Epithelial cell of proximal tubule (primary cell): ENCODE results near the gene PCP4L1. TPM values are rescaled to one million over a fixed set of nuclear protein-coding genes. Genes with fewer than 3 reads are reported as not detected.
"Not testable (repeated sequence)": the region's sequence is repeated elsewhere in the genome, so short reads cannot be mapped to it uniquely, and the experiment has no call there.

Source experiments
- DNase-seq: peaks from one replicate; pipeline ENCODE4 v3.0.0-alpha.2; 2011; ENCODE audit warnings: low read depth
- H3K4me3 ChIP-seq: 2 replicates; pipeline ENCODE4 v1.5.1; 2011; ENCODE audit warnings: low read depth, mild to moderate bottlenecking, low read length
- total RNA-seq: library from RNA; depleted of rRNA; stranded (reverse); fragments of >200 nt; gene quantifications from 2 replicates; pipeline ENCODE4 v1.2.3, GENCODE V29; 2015
- TF ChIP-seq, protein P1 (sequence below): conservative IDR thresholded peaks from 2 replicates; pipeline ENCODE4 v1.5.1; 2012; ENCODE audit warnings: low read depth, mild to moderate bottlenecking, low read length

PCP4L1 gene
- total RNA-seq, 1 donor from 2014 or later: 0.35 TPM

DNA sequence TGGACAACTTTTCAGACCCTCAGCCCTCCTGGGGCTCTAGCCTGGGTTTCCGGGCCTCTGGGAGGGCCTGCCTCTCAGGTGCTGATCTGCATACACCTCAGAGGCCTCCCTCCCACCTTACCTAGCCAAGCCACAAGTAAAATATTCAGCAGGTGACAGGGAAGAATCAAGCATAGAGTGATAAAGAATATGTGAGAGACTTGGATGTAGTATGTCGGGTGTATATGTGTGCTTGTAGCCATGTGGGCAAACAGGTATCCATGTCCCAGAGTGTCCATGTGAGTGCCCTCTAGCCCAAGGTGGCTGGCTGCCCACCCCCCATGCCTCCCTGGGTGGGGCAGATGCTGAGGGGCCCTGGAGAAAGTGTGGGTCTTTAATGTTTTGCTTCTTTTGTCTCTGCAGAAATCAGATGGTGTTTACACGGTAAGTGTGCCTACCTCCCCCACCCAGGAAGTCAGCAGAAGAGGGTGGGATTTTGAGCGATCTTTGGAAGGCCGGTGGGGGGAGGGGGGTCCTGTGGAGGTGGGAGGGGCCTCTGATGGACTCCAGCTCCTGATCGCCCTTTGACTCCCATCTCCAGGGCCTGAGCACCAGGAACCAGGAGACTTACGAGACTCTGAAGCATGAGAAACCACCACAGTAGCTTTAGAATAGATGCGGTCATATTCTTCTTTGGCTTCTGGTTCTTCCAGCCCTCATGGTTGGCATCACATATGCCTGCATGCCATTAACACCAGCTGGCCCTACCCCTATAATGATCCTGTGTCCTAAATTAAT, 40.1 kb upstream of the PCP4L1 start:
- TF ChIP-seq, protein P1, sequence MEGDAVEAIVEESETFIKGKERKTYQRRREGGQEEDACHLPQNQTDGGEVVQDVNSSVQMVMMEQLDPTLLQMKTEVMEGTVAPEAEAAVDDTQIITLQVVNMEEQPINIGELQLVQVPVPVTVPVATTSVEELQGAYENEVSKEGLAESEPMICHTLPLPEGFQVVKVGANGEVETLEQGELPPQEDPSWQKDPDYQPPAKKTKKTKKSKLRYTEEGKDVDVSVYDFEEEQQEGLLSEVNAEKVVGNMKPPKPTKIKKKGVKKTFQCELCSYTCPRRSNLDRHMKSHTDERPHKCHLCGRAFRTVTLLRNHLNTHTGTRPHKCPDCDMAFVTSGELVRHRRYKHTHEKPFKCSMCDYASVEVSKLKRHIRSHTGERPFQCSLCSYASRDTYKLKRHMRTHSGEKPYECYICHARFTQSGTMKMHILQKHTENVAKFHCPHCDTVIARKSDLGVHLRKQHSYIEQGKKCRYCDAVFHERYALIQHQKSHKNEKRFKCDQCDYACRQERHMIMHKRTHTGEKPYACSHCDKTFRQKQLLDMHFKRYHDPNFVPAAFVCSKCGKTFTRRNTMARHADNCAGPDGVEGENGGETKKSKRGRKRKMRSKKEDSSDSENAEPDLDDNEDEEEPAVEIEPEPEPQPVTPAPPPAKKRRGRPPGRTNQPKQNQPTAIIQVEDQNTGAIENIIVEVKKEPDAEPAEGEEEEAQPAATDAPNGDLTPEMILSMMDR: no peak
- DNase-seq: no peak
- no peak overlapping the region for H3K4me3 ChIP-seq

DNA sequence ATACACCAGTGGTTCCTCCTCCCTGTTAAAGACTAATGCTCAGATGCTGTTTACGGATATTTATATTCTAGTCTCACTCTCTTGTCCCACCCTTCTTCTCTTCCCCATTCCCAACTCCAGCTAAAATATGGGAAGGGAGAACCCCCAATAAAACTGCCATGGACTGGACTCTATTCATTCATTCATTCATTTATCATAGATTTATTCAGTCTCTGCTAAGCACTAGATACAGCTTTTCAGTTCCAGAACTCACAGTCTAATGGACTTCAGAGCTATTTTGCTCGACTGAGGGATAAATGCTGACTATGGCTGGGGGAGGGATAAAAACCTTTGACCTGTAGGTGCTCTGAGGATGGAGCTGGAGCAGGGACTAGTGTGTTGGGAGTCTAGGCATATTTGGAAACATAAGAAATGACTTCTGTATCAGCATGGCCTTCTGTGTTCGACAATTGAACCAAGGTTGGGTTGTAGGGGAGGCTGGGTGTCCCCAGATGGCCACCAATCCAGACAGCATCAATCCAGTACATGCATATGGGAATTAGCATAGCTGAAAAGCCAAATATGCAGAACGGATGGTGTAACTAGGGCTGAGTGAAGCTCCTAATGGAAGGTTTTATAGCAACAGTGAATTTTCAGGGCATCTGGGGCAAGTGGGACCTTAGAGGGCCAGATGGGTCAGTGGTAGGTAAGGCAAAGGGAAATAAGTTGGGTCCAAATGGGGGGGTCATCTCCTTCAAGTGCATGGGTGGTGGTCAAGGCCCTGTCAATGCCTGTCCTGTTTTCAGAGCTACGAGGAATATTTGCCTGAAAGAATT, 39.3 kb upstream of the PCP4L1 start:
- DNase-seq: no peak
- TF ChIP-seq, protein P1: no peak
- no peak overlapping the region for H3K4me3 ChIP-seq

DNA sequence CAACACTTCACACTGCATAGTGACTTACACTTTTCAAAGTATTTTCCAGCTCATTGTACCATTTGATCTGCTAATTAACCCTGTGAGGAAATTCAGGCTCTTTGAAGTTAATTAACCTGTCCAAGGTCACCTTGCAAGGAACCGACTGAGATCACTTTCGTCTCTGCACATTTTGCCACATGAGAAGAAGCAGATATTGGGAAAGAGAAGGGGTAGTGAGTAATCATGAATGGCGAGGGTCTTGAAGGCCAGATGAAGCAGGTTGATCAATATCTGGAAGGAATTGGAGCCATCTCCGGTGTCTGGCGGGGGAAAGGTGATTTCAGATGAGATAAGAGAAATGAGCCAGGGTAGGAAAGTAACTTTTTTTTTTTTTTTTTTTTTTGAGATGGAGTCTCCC, 38.5 kb upstream of the PCP4L1 start:
- DNase-seq: no peak
- TF ChIP-seq, protein P1: no peak
- no peak overlapping the region for H3K4me3 ChIP-seq

DNA sequence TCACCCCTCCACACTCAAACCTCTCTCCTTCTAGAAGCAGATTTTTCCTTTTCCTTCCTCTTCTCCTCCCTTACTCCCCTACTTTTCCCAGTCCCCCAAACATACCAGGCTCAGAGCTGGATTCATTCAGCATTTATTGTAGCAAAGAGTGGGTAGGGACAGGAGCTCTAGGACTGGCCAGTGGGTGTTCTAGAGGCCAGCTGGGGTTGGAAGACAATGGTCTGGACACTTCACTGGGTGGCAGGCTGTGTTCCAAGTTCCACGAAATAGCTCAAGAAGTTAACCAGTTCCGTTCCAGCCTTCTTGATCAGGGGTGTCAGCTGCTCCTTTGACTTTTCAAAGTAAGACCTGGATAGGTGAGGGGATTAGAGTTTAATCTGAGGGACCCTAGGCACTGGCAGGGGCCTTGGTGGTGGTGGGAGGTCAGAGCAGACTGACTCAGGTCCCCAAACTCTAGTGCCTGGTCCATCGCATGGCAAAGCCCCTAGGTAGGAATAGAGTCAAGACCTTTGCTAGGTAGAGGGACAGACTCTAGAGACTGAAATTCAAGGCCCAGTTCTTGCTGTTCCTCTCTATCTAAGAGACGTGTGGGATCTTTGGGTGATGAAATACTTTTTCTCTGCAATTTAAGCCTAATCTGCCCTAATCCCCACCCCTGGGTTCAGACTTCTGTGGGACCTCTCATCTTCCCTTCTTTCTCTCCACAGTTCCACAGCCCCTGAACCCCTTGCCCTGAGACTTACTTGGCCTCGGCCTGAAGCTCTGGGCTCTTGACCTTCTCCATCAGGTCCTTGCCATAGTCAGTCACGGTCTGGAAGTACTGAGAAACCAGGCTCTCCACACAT, 36.1 kb upstream of the PCP4L1 start:
- no peak overlapping the region for H3K4me3 ChIP-seq
- TF ChIP-seq, protein P1: no peak
- no peak for DNase-seq

DNA sequence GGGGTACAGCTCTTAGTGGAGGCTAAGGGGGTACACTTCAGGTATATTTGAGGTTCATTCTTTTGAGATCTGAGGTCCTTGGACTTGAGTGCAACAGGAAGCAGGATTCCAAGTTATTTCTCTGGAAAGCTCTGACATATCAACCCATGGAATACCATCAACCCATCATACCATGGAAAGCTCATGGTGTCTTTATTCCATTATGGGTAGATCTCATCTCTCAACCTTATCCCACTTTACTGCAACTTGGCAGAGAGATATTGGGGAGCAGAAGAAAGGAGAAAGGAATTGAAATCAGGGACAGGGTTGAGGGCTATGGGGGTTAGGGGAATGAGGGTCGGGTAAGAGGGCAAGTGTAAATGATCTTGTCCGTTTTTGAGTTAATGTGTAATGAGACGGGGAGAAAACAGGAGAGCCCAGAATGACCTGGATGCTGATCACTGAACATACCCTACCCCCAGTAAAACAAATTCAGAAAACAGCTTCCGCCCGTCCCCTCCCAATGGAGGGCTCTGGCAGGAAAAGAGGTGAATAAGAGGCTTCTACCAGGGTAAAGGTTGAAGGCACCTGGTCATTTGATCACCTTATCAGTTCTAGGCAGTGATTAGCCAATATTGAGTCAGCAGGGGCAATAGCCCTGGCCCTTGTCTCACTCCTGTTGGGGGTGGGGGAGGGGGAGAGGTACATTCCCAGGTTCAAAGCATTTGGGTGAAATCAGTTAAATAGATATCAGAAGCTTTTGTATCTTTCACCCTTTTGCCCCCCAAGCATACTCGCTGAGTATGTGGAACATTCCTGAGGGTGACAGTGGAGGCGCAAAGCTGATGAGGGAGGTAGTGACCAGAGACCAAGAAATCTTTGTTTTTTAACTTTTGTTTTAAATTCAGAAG, 34.5 kb upstream of the PCP4L1 start:
- TF ChIP-seq, protein P1: no peak
- H3K4me3 ChIP-seq: no peak overlapping the region
- no peak for DNase-seq

DNA sequence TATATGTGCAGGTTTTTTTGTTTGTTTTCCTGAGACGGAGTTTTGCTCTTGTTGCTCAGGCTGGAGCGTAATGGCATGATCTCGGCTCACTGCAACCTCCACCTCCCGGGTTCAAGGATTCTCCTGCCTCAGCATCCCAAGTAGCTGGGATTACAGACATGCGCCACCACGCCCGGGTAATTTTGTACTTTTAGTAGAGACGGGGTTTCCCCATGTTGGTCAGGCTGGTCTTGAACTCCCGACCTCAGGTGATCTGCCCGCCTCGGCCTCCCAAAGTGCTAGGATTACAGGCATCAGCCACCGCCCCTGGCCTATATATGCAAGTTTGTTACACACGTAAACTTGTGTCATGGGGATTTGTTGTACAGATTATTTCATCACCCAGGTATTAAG, 33.9 kb upstream of the PCP4L1 start:
- DNase-seq, H3K4me3 ChIP-seq: not testable (repeated sequence)
